K562 (cell line): ENCODE results near the gene PLAAT5. TPM values are rescaled to one million over a fixed set of nuclear protein-coding genes. Genes with fewer than 3 reads are reported as not detected.

ENCODE experiments used
- CBX3 ChIP-seq, 2 experiments: IDR thresholded peaks; 1 replicate in 1 of 2; 2 replicates in 1 of 2; pipeline ENCODE4 v1.6.1; 2012; ENCODE audit warnings: inconsistent platforms in 2 of 2, low read length in 2 of 2, borderline replicate concordance in 1 of 2, control low read depth in 1 of 2
- ETV1 ChIP-seq: fragments of 450-650 bp; conservative IDR thresholded peaks from 2 replicates; pipeline ENCODE4 v1.6.1; 2016; ENCODE audit warnings: missing genetic modification characterization, control low read depth, low read depth, missing compliant biosample characterization
- GABPA ChIP-seq: fragments of 200-800 bp; sonication (Bioruptor generic); conservative IDR thresholded peaks from 2 replicates; pipeline ENCODE4 v1.6.1; 2016; ENCODE audit warnings: low read depth, missing genetic modification characterization, missing compliant biosample characterization
- HDAC8 ChIP-seq: fragments of 450-650 bp; IDR thresholded peaks from 2 replicates; pipeline ENCODE4 v1.6.1; 2016; ENCODE audit warnings: mild to moderate bottlenecking, missing genetic modification characterization, moderate library complexity, missing compliant biosample characterization
- HSF4 ChIP-seq: fragments of 250-450 bp; sonication (Bioruptor Pico); IDR thresholded peaks from 2 replicates; pipeline ENCODE4 v2.1.2; 2022; ENCODE audit warnings: mild to moderate bottlenecking, moderate library complexity, borderline replicate concordance
- KLF1 ChIP-seq: fragments of 450-650 bp; IDR thresholded peaks from 2 replicates; pipeline ENCODE4 v1.6.1; 2016; ENCODE audit warnings: missing genetic modification characterization, missing compliant biosample characterization
- KLF6 ChIP-seq: fragments of 250-450 bp; sonication (Bioruptor Pico); IDR thresholded peaks from 2 replicates; pipeline ENCODE4 v1.4.0; 2020; ENCODE audit warnings: mild to moderate bottlenecking, moderate library complexity, borderline replicate concordance
- MTA3 ChIP-seq: fragments of 450-650 bp; formaldehyde crosslinking; IDR thresholded peaks from 2 replicates; pipeline ENCODE4 v1.6.1; 2017; ENCODE audit warnings: mild to moderate bottlenecking, borderline replicate concordance
- PTTG1 ChIP-seq: fragments of 450-650 bp; IDR thresholded peaks from 2 replicates; pipeline ENCODE4 v1.6.1; 2016; ENCODE audit warnings: low read depth, mild to moderate bottlenecking, missing genetic modification characterization, missing compliant biosample characterization
- RHOXF2B ChIP-seq: fragments of 250-450 bp; sonication (Bioruptor Pico); conservative IDR thresholded peaks from 2 replicates; pipeline ENCODE4 v1.5.1; 2021
- SMARCC2 ChIP-seq: fragments of 450-650 bp; IDR thresholded peaks from 2 replicates; pipeline ENCODE4 v1.6.1; 2017; ENCODE audit warnings: antibody characterized with exemption, moderate library complexity, mild to moderate bottlenecking, low read depth
- ZNF212 ChIP-seq: fragments of 450-650 bp; formaldehyde crosslinking; IDR thresholded peaks from 2 replicates; pipeline ENCODE4 v1.4.0; 2020; ENCODE audit warnings: mild to moderate bottlenecking
- ZNF57 ChIP-seq: fragments of 450-650 bp; formaldehyde crosslinking; IDR thresholded peaks from 2 replicates; pipeline ENCODE4 v1.4.0; 2020; ENCODE audit warnings: mild to moderate bottlenecking, moderate library complexity
- ZNF583 ChIP-seq: fragments of 250-450 bp; sonication (Bioruptor Pico); IDR thresholded peaks from 2 replicates; pipeline ENCODE4 v1.4.0; 2020
- ZNF668 ChIP-seq: fragments of 250-450 bp; sonication (Bioruptor Pico); IDR thresholded peaks from 2 replicates; pipeline ENCODE4 v1.8.0; 2022; ENCODE audit warnings: mild to moderate bottlenecking, inconsistent platforms
- ZNF717 ChIP-seq: fragments of 250-450 bp; sonication (Bioruptor Pico); IDR thresholded peaks from 2 replicates; pipeline ENCODE4 v1.5.0; 2021
- polyA plus RNA-seq, 8 experiments: library from polyadenylated mRNA; depleted of rRNA in 4 of 8; stranded (reverse) in 5 of 8; unstranded in 3 of 8; fragments of >200 nt; fragmentation: Nextera tagmentation in 2 of 8; fragmentation: Illumina TruSeq in 1 of 8; extraction: Ambion mirVana in 2 of 8; extraction: Trizol in 1 of 8; gene quantifications; 2 replicates each; pipeline versions ENCODE4 v1.2.1 to v1.2.3, GENCODE V29; 2011 to 2014; ENCODE audit warnings: inconsistent platforms in 1 of 8, missing spikeins in 1 of 8
- total RNA-seq, 7 experiments: library from RNA; depleted of rRNA in 6 of 7; stranded (reverse); fragments of >200 nt in 6 of 7; fragmentation: Illumina TruSeq in 2 of 7; extraction: Trizol in 2 of 7; gene quantifications; 2 replicates each; pipeline versions ENCODE4 v1.2.1 to v1.2.3, GENCODE V29; 2011 to 2021; ENCODE audit warnings: low replicate concordance in 1 of 7
- TF ChIP-seq, protein P1 (sequence below): fragments of 250-450 bp; sonication (Bioruptor Pico); IDR thresholded peaks from 2 replicates; pipeline ENCODE4 v1.4.0; 2020; ENCODE audit warnings: mild to moderate bottlenecking
- TF ChIP-seq, protein P2 (sequence below): fragments of 250-450 bp; sonication (Bioruptor Pico); IDR thresholded peaks from 2 replicates; pipeline ENCODE4 v1.4.0; 2020
- TF ChIP-seq, protein P3 (sequence below): fragments of 250-450 bp; sonication (Bioruptor Pico); IDR thresholded peaks from 2 replicates; pipeline ENCODE4 v1.8.0; 2022; ENCODE audit warnings: moderate library complexity, mild to moderate bottlenecking, inconsistent platforms

The PLAAT5 gene
- total and polyA plus RNA-seq, 9 of the 15 experiments (the other 6 are each of a cell fraction or from before 2014, with no cell fraction given) = not detected

DNA sequence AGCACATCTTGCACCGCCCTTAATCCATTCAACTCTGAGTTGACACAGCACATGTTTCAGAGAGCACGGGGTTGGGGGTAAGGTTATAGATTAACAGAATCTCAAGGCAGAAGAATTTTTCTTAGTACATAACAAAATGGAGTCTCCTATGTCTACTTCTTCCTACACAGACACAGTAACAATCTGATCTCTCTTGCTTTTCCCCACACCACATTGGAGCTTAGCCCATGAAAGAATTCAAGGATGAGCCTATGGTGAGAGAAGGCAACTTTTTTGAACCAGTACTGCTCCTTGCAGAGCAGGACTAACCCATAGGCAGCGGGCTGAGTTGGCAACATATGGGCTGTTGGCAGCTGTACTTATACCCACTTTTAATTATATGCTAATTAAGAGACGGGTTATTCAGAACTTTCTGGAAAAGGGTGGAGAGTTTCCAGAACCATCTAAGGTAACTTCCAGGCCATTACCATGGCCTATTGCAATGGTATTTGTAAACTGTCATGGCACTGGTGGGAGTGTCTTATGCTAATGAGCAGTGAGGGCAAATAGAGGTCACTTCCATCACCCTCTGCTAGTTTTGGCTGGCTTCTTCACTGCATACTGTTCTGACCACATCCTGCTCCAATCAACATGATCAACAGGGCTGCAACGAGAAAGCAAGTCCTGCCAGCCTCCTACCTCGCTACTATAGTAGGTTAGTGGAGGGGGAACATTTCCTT, 40.3 kb upstream of the PLAAT5 start (continued):
- TF ChIP-seq, protein P1, sequence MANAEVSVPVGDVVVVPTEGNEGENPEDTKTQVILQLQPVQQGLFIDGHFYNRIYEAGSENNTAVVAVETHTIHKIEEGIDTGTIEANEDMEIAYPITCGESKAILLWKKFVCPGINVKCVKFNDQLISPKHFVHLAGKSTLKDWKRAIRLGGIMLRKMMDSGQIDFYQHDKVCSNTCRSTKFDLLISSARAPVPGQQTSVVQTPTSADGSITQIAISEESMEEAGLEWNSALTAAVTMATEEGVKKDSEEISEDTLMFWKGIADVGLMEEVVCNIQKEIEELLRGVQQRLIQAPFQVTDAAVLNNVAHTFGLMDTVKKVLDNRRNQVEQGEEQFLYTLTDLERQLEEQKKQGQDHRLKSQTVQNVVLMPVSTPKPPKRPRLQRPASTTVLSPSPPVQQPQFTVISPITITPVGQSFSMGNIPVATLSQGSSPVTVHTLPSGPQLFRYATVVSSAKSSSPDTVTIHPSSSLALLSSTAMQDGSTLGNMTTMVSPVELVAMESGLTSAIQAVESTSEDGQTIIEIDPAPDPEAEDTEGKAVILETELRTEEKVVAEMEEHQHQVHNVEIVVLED (CRISPR knock-in tag) = peak; percentile 70
- TF ChIP-seq ZNF212 (CRISPR knock-in tag) (peak; percentile 96), MTA3 (0 out of 2 replicates have a peak, but pooled peaks have one; percentile 46), KLF6 (CRISPR knock-in tag) (peak; percentile 99), PTTG1 (tag) (peak; percentile 96), GABPA (tag) (peak; percentile 63; the same call in 1 of the 2 replicates), ZNF583 (CRISPR knock-in tag) (peak; percentile 98), ZNF57 (CRISPR knock-in tag) (peak; percentile 90), ETV1 (tag) (peak; percentile 98), HDAC8 (tag) (peak; percentile 98), ZNF668 (CRISPR knock-in tag) (peak; percentile 95), CBX3 (IDR thresholded peaks at IDR 0.05; ENCODE audit: borderline replicate concordance in 1 of 2, low read length in 2 of 2) (peak in 1 of 2 experiments; percentile 55; a peak in 1 of 3 replicates), SMARCC2 (peak; percentile 25; the same call in 1 of the 2 replicates), ZNF717 (CRISPR knock-in tag) (peak; percentile 78; the same call in 1 of the 2 replicates), RHOXF2B (peak; percentile 94), HSF4 (peak; percentile 92; the same call in 1 of the 2 replicates), KLF1 (tag) (peak; percentile 69; the same call in 1 of the 2 replicates)
- TF ChIP-seq, protein P2, sequence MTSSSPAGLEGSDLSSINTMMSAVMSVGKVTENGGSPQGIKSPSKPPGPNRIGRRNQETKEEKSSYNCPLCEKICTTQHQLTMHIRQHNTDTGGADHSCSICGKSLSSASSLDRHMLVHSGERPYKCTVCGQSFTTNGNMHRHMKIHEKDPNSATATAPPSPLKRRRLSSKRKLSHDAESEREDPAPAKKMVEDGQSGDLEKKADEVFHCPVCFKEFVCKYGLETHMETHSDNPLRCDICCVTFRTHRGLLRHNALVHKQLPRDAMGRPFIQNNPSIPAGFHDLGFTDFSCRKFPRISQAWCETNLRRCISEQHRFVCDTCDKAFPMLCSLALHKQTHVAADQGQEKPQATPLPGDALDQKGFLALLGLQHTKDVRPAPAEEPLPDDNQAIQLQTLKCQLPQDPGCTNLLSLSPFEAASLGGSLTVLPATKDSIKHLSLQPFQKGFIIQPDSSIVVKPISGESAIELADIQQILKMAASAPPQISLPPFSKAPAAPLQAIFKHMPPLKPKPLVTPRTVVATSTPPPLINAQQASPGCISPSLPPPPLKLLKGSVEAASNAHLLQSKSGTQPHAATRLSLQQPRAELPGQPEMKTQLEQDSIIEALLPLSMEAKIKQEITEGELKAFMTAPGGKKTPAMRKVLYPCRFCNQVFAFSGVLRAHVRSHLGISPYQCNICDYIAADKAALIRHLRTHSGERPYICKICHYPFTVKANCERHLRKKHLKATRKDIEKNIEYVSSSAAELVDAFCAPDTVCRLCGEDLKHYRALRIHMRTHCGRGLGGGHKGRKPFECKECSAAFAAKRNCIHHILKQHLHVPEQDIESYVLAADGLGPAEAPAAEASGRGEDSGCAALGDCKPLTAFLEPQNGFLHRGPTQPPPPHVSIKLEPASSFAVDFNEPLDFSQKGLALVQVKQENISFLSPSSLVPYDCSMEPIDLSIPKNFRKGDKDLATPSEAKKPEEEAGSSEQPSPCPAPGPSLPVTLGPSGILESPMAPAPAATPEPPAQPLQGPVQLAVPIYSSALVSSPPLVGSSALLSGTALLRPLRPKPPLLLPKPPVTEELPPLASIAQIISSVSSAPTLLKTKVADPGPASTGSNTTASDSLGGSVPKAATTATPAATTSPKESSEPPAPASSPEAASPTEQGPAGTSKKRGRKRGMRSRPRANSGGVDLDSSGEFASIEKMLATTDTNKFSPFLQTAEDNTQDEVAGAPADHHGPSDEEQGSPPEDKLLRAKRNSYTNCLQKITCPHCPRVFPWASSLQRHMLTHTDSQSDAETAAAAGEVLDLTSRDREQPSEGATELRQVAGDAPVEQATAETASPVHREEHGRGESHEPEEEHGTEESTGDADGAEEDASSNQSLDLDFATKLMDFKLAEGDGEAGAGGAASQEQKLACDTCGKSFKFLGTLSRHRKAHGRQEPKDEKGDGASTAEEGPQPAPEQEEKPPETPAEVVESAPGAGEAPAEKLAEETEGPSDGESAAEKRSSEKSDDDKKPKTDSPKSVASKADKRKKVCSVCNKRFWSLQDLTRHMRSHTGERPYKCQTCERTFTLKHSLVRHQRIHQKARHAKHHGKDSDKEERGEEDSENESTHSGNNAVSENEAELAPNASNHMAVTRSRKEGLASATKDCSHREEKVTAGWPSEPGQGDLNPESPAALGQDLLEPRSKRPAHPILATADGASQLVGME = peak; percentile 99
- TF ChIP-seq, protein P3, sequence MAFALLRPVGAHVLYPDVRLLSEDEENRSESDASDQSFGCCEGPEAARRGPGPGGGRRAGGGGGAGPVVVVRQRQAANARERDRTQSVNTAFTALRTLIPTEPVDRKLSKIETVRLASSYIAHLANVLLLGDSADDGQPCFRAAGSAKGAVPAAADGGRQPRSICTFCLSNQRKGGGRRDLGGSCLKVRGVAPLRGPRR = peak; percentile 94
